ENCODE results near the gene RGS3.

DNA sequence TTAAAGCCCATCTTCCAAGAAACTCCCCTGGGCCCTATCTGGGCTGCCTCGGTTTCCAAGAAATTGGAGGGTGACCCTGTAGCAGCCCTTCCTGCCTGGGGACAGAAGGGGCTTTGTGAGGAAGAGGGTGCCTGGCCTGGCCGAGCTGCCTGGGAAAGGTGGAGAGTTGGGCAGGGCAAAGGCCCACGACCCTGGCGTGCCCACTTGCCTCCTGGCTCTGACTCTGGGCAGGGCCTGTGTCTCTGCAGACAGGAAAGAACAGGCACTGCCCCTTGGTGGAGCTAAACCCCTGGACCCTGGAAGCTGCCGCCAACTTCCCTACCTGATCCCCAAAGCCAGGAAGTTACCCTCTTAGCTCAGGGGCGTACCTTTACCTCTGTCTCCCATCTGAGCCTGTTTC lies 149.3 kb downstream of the RGS3 start:
- TF ChIP-seq, protein P1, sequence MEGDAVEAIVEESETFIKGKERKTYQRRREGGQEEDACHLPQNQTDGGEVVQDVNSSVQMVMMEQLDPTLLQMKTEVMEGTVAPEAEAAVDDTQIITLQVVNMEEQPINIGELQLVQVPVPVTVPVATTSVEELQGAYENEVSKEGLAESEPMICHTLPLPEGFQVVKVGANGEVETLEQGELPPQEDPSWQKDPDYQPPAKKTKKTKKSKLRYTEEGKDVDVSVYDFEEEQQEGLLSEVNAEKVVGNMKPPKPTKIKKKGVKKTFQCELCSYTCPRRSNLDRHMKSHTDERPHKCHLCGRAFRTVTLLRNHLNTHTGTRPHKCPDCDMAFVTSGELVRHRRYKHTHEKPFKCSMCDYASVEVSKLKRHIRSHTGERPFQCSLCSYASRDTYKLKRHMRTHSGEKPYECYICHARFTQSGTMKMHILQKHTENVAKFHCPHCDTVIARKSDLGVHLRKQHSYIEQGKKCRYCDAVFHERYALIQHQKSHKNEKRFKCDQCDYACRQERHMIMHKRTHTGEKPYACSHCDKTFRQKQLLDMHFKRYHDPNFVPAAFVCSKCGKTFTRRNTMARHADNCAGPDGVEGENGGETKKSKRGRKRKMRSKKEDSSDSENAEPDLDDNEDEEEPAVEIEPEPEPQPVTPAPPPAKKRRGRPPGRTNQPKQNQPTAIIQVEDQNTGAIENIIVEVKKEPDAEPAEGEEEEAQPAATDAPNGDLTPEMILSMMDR (IDR thresholded peaks at IDR 0.05; ENCODE audit: low read length): no peak
- TF ChIP-seq EZH2 (IDR thresholded peaks at IDR 0.05; ENCODE audit: borderline replicate concordance, low read length): no peak
